Fibroblast of mammary gland (primary cell): Measurements from ENCODE around the gene NDUFS7.

ENCODE experiments used
- DNase-seq: peaks from one replicate; pipeline ENCODE4 v3.0.0-alpha.2; 2010; ENCODE audit warnings: low read depth
- H3K4me3 ChIP-seq: 2 replicates; pipeline ENCODE4 v1.5.1; 2011; ENCODE audit warnings: low read depth, mild to moderate bottlenecking, low read length, moderate library complexity; ENCODE audit not compliant: control insufficient read depth
- CTCF ChIP-seq: conservative IDR thresholded peaks from 2 replicates; pipeline ENCODE4 v1.5.1; 2011; ENCODE audit warnings: low read depth, low read length, inconsistent platforms; ENCODE audit not compliant: control insufficient read depth, insufficient read depth

Gene NDUFS7

GRCh38 chr19:1434577-1435060 is 50.9 kb downstream of the NDUFS7 start:
- no peak for DNase-seq
- H3K4me3 ChIP-seq: no peak overlapping the region
- no peak for TF ChIP-seq CTCF

DNA sequence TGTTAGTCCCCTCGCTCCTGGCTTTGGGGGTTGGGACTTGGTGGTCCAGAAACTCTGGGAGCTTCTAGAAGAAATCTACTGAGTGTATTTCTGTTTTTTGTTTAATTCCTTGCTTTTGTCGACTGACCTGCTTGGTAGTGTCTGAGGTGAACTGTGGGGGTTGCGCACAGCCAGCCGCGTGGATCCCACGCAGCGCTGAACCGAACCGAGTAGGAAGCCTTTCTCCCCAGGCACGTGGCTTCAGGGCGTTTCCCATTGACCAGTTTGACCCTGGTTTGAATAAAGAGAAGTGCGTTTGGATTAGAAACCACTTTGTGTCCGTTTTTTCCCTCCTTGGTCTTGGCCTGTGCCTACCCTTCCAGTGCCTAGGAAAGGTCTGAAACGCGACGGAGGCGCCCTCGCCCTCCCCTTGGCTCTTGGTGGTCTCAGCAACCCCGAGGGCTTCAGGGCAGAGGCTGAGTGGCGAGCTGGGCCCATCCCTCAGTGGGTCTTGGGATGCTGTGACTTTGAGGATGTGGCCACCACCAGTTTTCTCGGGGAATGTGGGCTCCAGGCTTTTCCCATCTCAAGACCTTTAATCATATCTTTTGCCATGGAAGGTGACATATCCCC is 51.8 kb downstream of the NDUFS7 start:
- no peak overlapping the region for H3K4me3 ChIP-seq
- TF ChIP-seq CTCF: no peak
- DNase-seq: no peak

GRCh38 chr19:1437609-1438008 is 53.9 kb downstream of the NDUFS7 start:
- no peak for DNase-seq
- TF ChIP-seq CTCF: no peak
- H3K4me3 ChIP-seq: no peak overlapping the region

DNA sequence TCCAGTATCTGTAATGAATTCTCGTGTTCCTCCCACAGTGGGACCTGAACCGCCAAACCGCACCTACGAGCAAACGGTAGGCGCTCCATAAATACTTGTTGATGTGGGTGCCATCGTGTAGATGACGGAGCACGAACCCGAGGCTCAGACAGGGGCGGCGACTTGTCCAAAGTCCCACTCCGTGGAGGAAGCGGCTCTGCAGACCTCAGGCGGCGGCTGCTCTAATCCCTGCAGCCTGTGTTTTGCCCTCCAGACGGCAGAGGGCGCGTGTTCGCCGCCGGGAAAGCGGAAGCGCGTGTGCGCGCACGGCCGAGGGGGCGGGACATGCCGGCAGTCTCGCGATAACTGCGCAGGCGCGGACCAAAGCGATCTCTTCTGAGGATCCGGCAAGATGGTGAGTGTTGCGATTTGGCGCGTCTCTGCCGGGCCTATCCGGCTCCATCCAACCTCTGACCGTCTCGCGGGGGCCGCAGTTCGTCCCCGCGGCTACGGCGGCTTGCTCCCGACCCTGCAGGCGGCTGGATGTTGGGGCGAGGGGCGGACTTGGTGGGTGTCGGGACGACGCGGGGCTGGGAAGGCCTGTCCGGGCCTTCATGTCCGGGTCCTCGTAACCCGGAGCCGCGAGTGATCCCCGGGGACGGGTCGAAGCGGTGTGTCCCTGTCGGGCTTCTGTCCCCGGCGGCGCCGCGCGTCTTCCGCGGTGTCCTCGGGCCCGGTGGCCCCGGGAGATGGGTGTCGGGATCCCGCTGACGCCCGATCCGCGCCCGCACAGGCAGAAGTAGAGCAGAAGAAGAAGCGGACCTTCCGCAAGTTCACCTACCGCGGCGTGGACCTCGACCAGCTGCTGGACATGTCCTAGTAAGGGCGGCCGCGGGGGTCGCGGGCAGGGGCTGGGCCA is 54.6 kb downstream of the NDUFS7 start, which contains the start of gene RPS15:
RPS15 (plus strand) TSS at position 362 of the 898 bp plus-strand sequence; CDS start at position 392, 30 bp downstream.
- DNase-seq: peak; percentile 93
- TF ChIP-seq CTCF: peak; percentile 68
- peak within 1 kb of the TSS; percentile 92 for H3K4me3 ChIP-seq

- peak overlapping the region; percentile 92 for H3K4me3 ChIP-seq
- DNase-seq: no peak
These were observed 55.2 kb downstream of the NDUFS7 start for GRCh38 chr19:1438933-1439354.

GRCh38 chr19:1439525-1440417 is 56.1 kb downstream of the NDUFS7 start:
- peak overlapping the region; percentile 92 for H3K4me3 ChIP-seq
- DNase-seq: peak; percentile 49

More at GRCh38 chr19:1438933-1439354, 55.2 kb downstream of the NDUFS7 start:
- no peak for TF ChIP-seq CTCF
